ENCODE data around the gene CATSPERD.
A peak's percentile ranks its signal among the peaks of the same experiment; 100 is the strongest.

CATSPERD gene

GRCh38 chr19:5789351-5789761 lies 68.9 kb downstream of the CATSPERD start:
- no peak for DNase-seq

DNA sequence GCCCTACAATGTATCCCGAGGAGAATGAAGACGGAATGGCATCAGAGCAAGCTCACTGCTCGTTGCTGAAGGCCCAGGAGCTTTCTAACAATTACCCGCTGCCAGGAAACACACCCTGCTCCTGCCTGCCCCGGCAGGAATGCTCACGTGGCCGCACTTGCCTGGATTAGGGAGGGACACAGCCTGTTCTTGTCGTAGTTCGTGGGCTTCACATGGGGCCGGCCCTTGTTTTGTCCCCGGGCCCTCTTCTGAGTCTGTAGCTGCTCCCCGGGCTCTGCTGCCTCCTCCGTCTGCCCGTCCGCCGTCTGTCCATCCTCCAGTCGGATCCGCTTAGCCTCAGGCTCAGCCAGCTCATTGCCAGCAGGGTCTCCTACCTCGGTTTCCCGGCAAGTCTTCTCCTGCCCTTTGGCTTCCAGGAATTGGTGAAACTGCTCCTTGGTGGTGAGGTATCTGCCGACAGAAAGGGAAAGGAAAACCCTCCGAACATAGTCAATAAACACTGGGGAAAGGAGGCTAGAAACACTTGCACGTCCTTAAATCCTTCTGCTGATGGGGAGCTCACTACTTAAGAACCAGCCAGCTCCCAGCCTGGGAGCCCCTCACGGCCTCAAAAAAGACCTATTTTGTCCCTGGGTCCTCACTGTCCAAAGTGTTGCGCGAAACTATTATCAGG lies 69.6 kb downstream of the CATSPERD start:
- DNase-seq = no peak

GRCh38 chr19:5790559-5791520 lies 70.4 kb downstream of the CATSPERD start, which contains the start of gene DUS3L:
Gene DUS3L, minus strand, starts transcription at chr19:5791163. Its CDS starts 22 bp downstream, at chr19:5791141.
- peak; percentile 97 for DNase-seq

GRCh38 chr19:5792224-5792623 lies 71.8 kb downstream of the CATSPERD start:
- no peak for DNase-seq

- no peak for DNase-seq
Observed at GRCh38 chr19:5793188-5793587, 72.8 kb downstream of the CATSPERD start.

- no peak for DNase-seq
Observed at GRCh38 chr19:5795382-5795919, 75.0 kb downstream of the CATSPERD start.

- no peak for DNase-seq
Observed at GRCh38 chr19:5798244-5798643, 77.8 kb downstream of the CATSPERD start.

DNA sequence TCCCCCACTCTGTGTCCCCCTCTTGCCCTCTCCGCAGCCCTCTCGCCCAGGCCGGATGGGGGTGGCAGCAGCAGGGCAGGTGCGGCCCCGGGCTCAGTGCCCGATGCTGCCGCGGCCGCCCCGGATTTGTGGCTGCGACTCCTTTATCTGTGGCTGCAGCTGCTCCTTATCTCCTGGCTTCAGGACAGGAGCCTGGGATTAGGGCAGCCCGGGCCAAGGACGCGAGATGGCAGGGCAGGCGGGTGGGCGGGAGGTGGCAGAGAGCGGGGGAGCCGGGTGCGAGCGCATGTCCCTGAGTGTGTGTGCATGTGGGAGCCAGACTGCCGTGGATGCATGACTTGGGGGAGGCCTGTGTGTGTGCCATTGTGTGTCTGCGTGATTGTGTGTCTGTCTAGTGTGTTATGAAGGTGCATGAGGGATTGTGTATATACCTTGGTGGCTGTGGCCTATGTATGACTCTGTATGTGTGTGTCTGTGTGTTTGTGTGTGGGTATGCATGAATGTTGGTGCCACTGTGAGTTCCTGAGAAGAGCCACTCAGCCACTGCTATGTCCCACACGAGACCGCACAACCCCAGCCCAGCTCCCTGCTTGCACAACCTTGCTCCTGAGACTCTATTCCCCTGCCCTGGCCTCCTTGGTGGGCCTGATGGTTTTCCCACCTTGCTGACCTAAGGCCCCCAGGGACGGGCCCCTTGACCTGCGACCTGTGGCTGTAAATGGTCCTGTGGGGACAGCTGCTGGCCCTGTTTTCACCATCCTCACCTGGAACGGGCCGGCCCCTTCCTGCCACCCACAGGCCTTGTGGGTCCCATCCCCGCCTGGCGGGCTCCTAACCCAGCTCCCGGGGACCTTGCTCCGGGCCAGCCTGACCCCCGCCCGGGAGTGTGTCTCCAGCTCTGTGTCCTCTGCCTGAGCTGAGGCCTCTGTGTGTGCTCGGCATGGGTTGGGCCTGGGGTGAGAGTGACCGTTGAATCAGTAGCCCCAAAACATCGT lies 79.1 kb downstream of the CATSPERD start:
- DNase-seq = no peak

- no peak for DNase-seq
Observed at GRCh38 chr19:5800361-5801270, 80.2 kb downstream of the CATSPERD start.

DNA sequence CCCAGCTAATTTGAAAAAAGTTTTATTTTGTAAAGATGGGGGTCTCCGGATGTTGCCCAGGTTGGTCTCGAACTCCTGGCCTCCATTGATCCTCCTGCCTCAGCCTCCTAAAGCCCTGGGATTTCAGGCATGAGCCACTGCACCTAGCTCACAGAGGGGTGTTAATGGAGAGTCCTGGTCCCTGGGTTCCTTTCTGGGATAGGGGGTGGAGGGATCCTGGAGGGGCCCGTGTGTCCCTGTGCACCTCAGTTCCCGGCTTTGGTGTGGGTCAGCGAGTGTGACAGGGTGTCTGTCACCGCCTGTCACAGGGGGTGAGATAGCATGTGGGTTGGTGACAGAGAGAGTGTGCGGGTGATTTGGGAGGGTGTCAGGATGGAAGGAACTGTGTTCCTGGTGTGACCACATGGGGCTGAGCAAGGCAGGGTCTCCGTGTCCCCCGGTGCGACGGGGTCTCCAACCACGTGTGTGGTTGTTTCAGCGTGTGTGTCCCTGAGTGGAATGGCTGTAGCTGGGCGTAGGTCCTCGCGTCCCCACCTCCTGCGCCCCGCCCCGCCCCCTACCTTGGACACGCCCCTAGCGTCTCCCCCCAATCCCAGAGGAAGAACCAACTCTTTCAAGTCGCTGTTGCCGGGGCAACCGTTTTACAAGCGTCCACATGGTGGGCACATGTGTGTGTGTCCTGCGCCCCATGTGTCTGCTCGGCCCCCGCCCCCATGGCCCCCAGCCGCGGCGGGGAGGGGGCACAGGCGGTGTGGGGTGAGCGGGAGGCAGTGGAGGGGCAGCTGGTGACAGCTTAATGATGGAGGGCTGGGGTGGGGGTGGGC lies 81.6 kb downstream of the CATSPERD start:
- DNase-seq = peak; percentile 13

- no peak for DNase-seq
Observed at GRCh38 chr19:5803441-5803751, 83.0 kb downstream of the CATSPERD start.

GRCh38 chr19:5803752-5804515 lies 83.5 kb downstream of the CATSPERD start:
- DNase-seq = peak; percentile 93

GRCh38 chr19:5804516-5805461 lies 84.4 kb downstream of the CATSPERD start, which contains the start of gene NRTN:
Gene NRTN, plus strand, starts transcription at chr19:5805067. Its CDS starts 19,099 bp downstream, at chr19:5824166.
- peak; percentile 55 for DNase-seq

GRCh38 chr19:5805462-5806132 lies 85.2 kb downstream of the CATSPERD start:
- peak; percentile 60 for DNase-seq

DNA sequence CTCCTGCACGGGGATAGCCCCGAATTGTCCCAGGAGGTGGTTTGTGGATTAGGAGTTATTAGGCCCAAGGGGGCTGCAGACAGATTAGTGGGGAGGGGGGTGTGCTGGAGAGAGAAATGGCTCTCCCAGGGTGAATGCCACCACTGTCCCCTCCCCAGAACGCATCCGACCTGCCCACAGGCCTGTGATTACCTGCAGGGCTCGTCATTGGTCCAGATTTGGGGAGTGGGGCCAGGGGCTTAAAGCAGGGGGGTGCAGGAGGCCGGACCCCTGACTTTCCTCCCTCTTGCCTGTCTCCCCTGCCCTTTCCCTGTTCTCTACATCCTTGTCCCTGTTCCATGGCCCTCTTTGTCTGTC lies 85.7 kb downstream of the CATSPERD start:
- no peak for DNase-seq

- DNase-seq = no peak
Observed at GRCh38 chr19:5806905-5807304, 86.5 kb downstream of the CATSPERD start.

DNA sequence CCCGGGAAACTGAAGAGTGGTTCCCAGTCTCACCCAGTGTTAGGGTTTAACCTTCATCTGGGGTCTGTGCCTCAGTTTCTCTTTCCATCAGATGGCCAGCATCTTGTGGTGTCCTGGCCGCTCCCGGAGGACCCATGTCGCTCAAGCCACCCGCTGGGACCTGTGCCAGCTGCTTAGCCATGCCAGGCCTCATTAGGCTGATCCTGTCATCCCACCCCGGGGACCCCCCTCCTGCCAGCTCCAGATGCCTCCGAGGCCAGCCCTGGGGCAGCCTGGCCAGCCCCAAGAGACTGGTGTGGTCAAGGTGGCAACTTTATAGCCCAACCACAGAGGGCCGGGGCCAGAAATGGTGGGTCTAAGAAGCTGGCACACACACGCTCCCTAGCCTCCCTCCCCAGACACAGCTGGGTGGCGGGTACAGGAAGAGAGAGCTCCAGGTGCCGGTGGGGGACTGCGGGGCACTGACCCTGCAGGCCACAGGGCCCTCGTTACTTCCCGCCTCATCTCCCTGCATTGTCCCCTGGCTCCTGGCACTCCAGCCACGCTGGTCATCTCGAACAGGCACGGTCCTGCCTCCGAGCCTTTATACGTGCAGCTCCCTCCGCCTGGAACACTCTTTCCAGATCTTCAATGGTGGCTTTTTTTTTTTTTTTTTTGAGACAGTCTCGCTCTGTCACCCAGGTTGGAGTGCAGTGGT lies 87.8 kb downstream of the CATSPERD start:
- DNase-seq = no peak
